PC-3 (cell line): ENCODE measurements around the gene SMAD3. TPM values are rescaled to one million over a fixed set of nuclear protein-coding genes. Genes with fewer than 3 reads are reported as not detected.
A peak's percentile ranks its signal among the peaks of the same experiment; 100 is the strongest.

Experiments
- ATAC-seq: fragments of 200-7000 bp; cut with Tn5 transposase; 2 replicates; pipeline ENCODE4 v1.9.1; 2020; ENCODE audit warnings: mild to moderate bottlenecking, moderate library complexity
- BruUV-seq: library from RNA; stranded (reverse); fragments of 400-500 nt; replicated peaks from 2 replicates; lab custom pipeline; 2021; lab: Mats Ljungman, UMichigan
- CTCF ChIA-PET: fragments of 300-600 bp; sonication (Branson Sonifier 250); formaldehyde crosslinking; loops from one replicate; lab custom pipeline; 2022; ENCODE audit warnings: antibody characterized with exemption; lab: Charles Lee
- POLR2A ChIA-PET: fragments of 300-600 bp; sonication (Branson Sonifier 250); formaldehyde crosslinking; loops from one replicate; lab custom pipeline; 2022; ENCODE audit warnings: antibody characterized with exemption; ENCODE audit not compliant: unreplicated experiment; lab: Charles Lee
- DNase-seq: peaks from one replicate; pipeline ENCODE4 v3.0.0-alpha.2; 2015
- H2AFZ ChIP-seq: fragments of 300-600 bp; sonication (generic); 2 replicates; pipeline ENCODE4 v1.6.0; 2016; ENCODE audit warnings: antibody characterized with exemption, low read length
- H3F3A ChIP-seq: fragments of 300-600 bp; sonication (generic); one replicate; pipeline ENCODE4 v1.6.0; 2017; ENCODE audit warnings: antibody characterized with exemption, low read length, control low read depth, mild to moderate bottlenecking; ENCODE audit not compliant: unreplicated experiment
- H3K27ac ChIP-seq: fragments of 300-600 bp; sonication (generic); 2 replicates; pipeline ENCODE4 v1.5.1; 2016; ENCODE audit warnings: mild to moderate bottlenecking, low read length
- H3K27me3 ChIP-seq: fragments of 300-600 bp; sonication (generic); 2 replicates; pipeline ENCODE4 v1.6.1; 2016; ENCODE audit warnings: low read length, mixed read lengths
- H3K36me3 ChIP-seq: fragments of 300-600 bp; sonication (generic); 2 replicates; pipeline ENCODE4 v1.6.1; 2016; ENCODE audit warnings: low read depth, mixed run types, low read length, mixed read lengths
- H3K4me1 ChIP-seq: fragments of 300-600 bp; sonication (generic); 2 replicates; pipeline ENCODE4 v1.5.1; 2016; ENCODE audit warnings: low read length; ENCODE audit not compliant: insufficient read depth
- H3K4me2 ChIP-seq: fragments of 300-600 bp; sonication (generic); 2 replicates; pipeline ENCODE4 v1.6.0; 2016; ENCODE audit warnings: low read length
- H3K4me3 ChIP-seq: fragments of 300-600 bp; sonication (generic); 2 replicates; pipeline ENCODE4 v1.5.1; 2016; ENCODE audit warnings: mild to moderate bottlenecking, low read length, mixed read lengths
- H3K79me2 ChIP-seq: fragments of 300-600 bp; sonication (generic); 2 replicates; pipeline ENCODE4 v1.6.1; 2017; ENCODE audit warnings: low read length, mixed read lengths
- H3K9ac ChIP-seq: fragments of 300-600 bp; sonication (generic); 2 replicates; pipeline ENCODE4 v1.6.0; 2016; ENCODE audit warnings: mild to moderate bottlenecking, low read length
- H3K9me2 ChIP-seq: fragments of 300-600 bp; sonication (generic); replicated peaks from 2 replicates; pipeline ENCODE4 v1.6.1; 2016; ENCODE audit warnings: mixed run types, low read length, mixed read lengths
- H3K9me3 ChIP-seq: fragments of 300-600 bp; sonication (generic); 2 replicates; pipeline ENCODE4 v1.6.1; 2016; ENCODE audit warnings: low read length, mixed read lengths
- H4K20me1 ChIP-seq: fragments of 300-600 bp; sonication (generic); 2 replicates; pipeline ENCODE4 v1.6.1; 2016; ENCODE audit warnings: low read length, mixed read lengths
- CTCF ChIP-seq: fragments of 300-600 bp; sonication (generic); conservative IDR thresholded peaks from 2 replicates; pipeline ENCODE4 v1.5.1; 2017; ENCODE audit warnings: antibody characterized with exemption, low read depth, mild to moderate bottlenecking, low read length
- EZH2 ChIP-seq: fragments of 300-600 bp; sonication (generic); IDR thresholded peaks from one replicate; pipeline ENCODE4 v1.6.1; 2017; ENCODE audit warnings: antibody characterized with exemption, mild to moderate bottlenecking, low read length; ENCODE audit not compliant: unreplicated experiment
- EZH2phosphoT487 ChIP-seq: fragments of 300-600 bp; sonication (generic); IDR thresholded peaks from 2 replicates; pipeline ENCODE4 v1.6.1; 2018; ENCODE audit warnings: mild to moderate bottlenecking, antibody characterized with exemption, low read length, borderline replicate concordance
- intact Hi-C: fragments of 100-400 bp; cut with micrococcal nuclease; formaldehyde crosslinking; loops from 2 replicates; pipeline ENCODE4 v1.9.0; 2023
- total RNA-seq: library from RNA; depleted of rRNA; stranded (reverse); fragments of >200 nt; gene quantifications from 2 replicates; pipeline ENCODE4 v1.2.3, GENCODE V29; 2014

The SMAD3 gene
- total RNA-seq, 1 experiment from 2014 or later = 75.6 TPM

- DNase-seq (no peak), ATAC-seq (no peak)
- Histone ChIP-seq H3K27me3 (no peaks in the 10 kb centered on the region), H3K36me3 (peaks cover 48% of the 10 kb centered on the region), H3K27ac (no peak overlapping the region), H3K4me1 (peaks cover 84% of the 10 kb centered on the region), H3K4me2 (no peak overlapping the region), H2AFZ (no peak overlapping the region), H3K9ac (no peak overlapping the region), H3K9me3 (no peaks in the 10 kb centered on the region), H3K79me2 (peaks cover 100% of the 10 kb centered on the region), H3F3A (no peaks in the 10 kb centered on the region), H3K9me2 (no peaks in the 10 kb centered on the region), H4K20me1 (peaks cover 53% of the 10 kb centered on the region), H3K4me3 (no peak overlapping the region)
- no TSS peak for BruUV-seq
- ChIA-PET POLR2A (interaction anchor here (0.7 kb wide), 1 partner anchor 12 kb away, joined by 4 read pairs; the partner anchor contains the start of gene SMAD3), CTCF (no interaction called here)
- TF ChIP-seq EZH2 (no peak), EZH2phosphoT487 (no peak), CTCF (no peak)
- intact Hi-C loops = no loop called here
These were observed 12.3 kb downstream of the SMAD3 start for GRCh38 chr15:67077641-67078215.

GRCh38 chr15:67079361-67079760 is 14.0 kb downstream of the SMAD3 start:
- Histone ChIP-seq H3K4me3 (no peak overlapping the region), H3K36me3 (peaks cover 59% of the 10 kb centered on the region), H3K9me3 (no peaks in the 10 kb centered on the region), H3K9ac (no peak overlapping the region), H3K27me3 (no peaks in the 10 kb centered on the region), H3K4me2 (no peak overlapping the region), H3K79me2 (peaks cover 100% of the 10 kb centered on the region), H3F3A (no peaks in the 10 kb centered on the region), H3K27ac (no peak overlapping the region), H3K4me1 (peaks cover 81% of the 10 kb centered on the region), H4K20me1 (peaks cover 52% of the 10 kb centered on the region; the same call in 1 of the 2 replicates), H2AFZ (no peak overlapping the region), H3K9me2 (no peaks in the 10 kb centered on the region)
- ChIA-PET POLR2A (no interaction called here), CTCF (no interaction called here)
- BruUV-seq = no TSS peak
- DNase-seq (no peak), ATAC-seq (no peak)
- intact Hi-C loops = no loop called here
- TF ChIP-seq CTCF (no peak), EZH2phosphoT487 (no peak), EZH2 (no peak)

- intact Hi-C loops = no loop called here
- Histone ChIP-seq H3K79me2 (peaks cover 100% of the 10 kb centered on the region), H3K4me3 (no peak overlapping the region), H4K20me1 (peaks cover 52% of the 10 kb centered on the region; the same call in 1 of the 2 replicates), H3K27me3 (no peaks in the 10 kb centered on the region), H2AFZ (no peak overlapping the region), H3K27ac (peak overlapping the region; percentile 47), H3K36me3 (peaks cover 58% of the 10 kb centered on the region), H3K4me1 (peaks cover 81% of the 10 kb centered on the region), H3K9me3 (no peaks in the 10 kb centered on the region), H3F3A (no peaks in the 10 kb centered on the region), H3K4me2 (no peak overlapping the region), H3K9me2 (no peaks in the 10 kb centered on the region), H3K9ac (no peak overlapping the region)
- BruUV-seq = no TSS peak
- ChIA-PET POLR2A (interaction anchor here (0.6 kb wide), 1 partner anchor 15 kb away, joined by 3 read pairs; no protein-coding TSS in a partner anchor), CTCF (no interaction called here)
- no peak for ATAC-seq
- TF ChIP-seq EZH2 (no peak), CTCF (no peak), EZH2phosphoT487 (no peak)
- DNase-seq = no peak
These were observed 14.9 kb downstream of the SMAD3 start for GRCh38 chr15:67080118-67080899.
